GM19035 (cell line): ENCODE measurements around the gene GABRG3.

Source experiments
- ATAC-seq: cut with Tn5 transposase; IDR thresholded peaks from one replicate; pipeline ENCODE4 v1.9.1; 2021; ENCODE audit not compliant: unreplicated experiment

Gene GABRG3

GRCh38 chr15:26970712-26971210 is at the start of gene GABRG3:
TSS of gene GABRG3 (plus strand) at chr15:26971181.
- no peak for ATAC-seq

- ATAC-seq: no peak
Observed at GRCh38 chr15:26921433-26921832, 49.5 kb upstream of the GABRG3 start.

- ATAC-seq: no peak
Observed at GRCh38 chr15:26926081-26926480, 44.9 kb upstream of the GABRG3 start.

GRCh38 chr15:26928051-26928450 is 42.9 kb upstream of the GABRG3 start:
- no peak for ATAC-seq

- no peak for ATAC-seq
Observed at GRCh38 chr15:26929588-26929987, 41.4 kb upstream of the GABRG3 start.

GRCh38 chr15:26934848-26935247 is 36.1 kb upstream of the GABRG3 start:
- no peak for ATAC-seq

GRCh38 chr15:26935322-26935721 is 35.7 kb upstream of the GABRG3 start:
- ATAC-seq: no peak

- no peak for ATAC-seq
Observed at GRCh38 chr15:26936502-26936901, 34.5 kb upstream of the GABRG3 start.

- ATAC-seq: no peak
Observed at GRCh38 chr15:26937134-26937533, 33.8 kb upstream of the GABRG3 start.

GRCh38 chr15:26939398-26939797 is 31.6 kb upstream of the GABRG3 start:
- ATAC-seq: no peak

- no peak for ATAC-seq
Observed at GRCh38 chr15:26941489-26941888, 29.5 kb upstream of the GABRG3 start.

GRCh38 chr15:26943866-26944265 is 27.1 kb upstream of the GABRG3 start:
- no peak for ATAC-seq

- no peak for ATAC-seq
Observed at GRCh38 chr15:26945046-26945445, 25.9 kb upstream of the GABRG3 start.

GRCh38 chr15:26950001-26950400 is 21.0 kb upstream of the GABRG3 start:
- ATAC-seq: no peak

GRCh38 chr15:26954403-26954802 is 16.6 kb upstream of the GABRG3 start:
- no peak for ATAC-seq

- no peak for ATAC-seq
Observed at GRCh38 chr15:26967719-26968269, 3.2 kb upstream of the GABRG3 start.

GRCh38 chr15:26968806-26969205 is 2.2 kb upstream of the GABRG3 start:
- ATAC-seq: no peak

GRCh38 chr15:26971271-26972018 is 464 bp downstream of the GABRG3 start:
- no peak for ATAC-seq

- no peak for ATAC-seq
Observed at GRCh38 chr15:26972636-26973035, 1.7 kb downstream of the GABRG3 start.

GRCh38 chr15:26974120-26974780 is 3.3 kb downstream of the GABRG3 start:
- ATAC-seq: no peak

- no peak for ATAC-seq
Observed at GRCh38 chr15:26981492-26981891, 10.5 kb downstream of the GABRG3 start.

GRCh38 chr15:26983822-26984221 is 12.8 kb downstream of the GABRG3 start:
- ATAC-seq: no peak
